Upper lobe of right lung (tissue), 1 donor: Measurements from ENCODE around the gene PLXND1. TPM values are rescaled to one million over a fixed set of nuclear protein-coding genes. Genes with fewer than 3 reads are reported as not detected.

Experiments used
- ATAC-seq: fragments of 200-7000 bp; cut with Tn5 transposase; one replicate; pipeline ENCODE4 v1.9.1; 2020; ENCODE audit warnings: mild to moderate bottlenecking, moderate library complexity
- DNase-seq: peaks from one replicate; pipeline ENCODE4 v3.0.0-alpha.2; 2020
- H3K27ac ChIP-seq: fragments of 200-600 bp; one replicate; pipeline ENCODE4 v1.8.0; 2022
- H3K27me3 ChIP-seq: fragments of 200-600 bp; one replicate; pipeline ENCODE4 v1.8.0; 2022; ENCODE audit warnings: mild to moderate bottlenecking
- H3K36me3 ChIP-seq: fragments of 200-600 bp; one replicate; pipeline ENCODE4 v1.8.0; 2022
- H3K4me1 ChIP-seq: fragments of 200-600 bp; one replicate; pipeline ENCODE4 v1.8.0; 2022
- H3K4me3 ChIP-seq: fragments of 200-600 bp; one replicate; pipeline ENCODE4 v1.8.0; 2022; ENCODE audit warnings: mild to moderate bottlenecking
- H3K9me3 ChIP-seq: fragments of 200-600 bp; one replicate; pipeline ENCODE4 v1.8.0; 2022
- intact Hi-C: fragments of 100-400 bp; cut with DNase I; formaldehyde crosslinking; loops from one replicate; pipeline ENCODE4 v1.11.0; 2022
- total RNA-seq: library from RNA; stranded (reverse); fragmentation: NEBNext Ultra II Directional; extraction: Animal tissue kit (Norgen Biotek cat#: 25700); gene quantifications from one replicate; pipeline ENCODE4 v1.2.1, GENCODE V29; 2021
- TF ChIP-seq, protein P1 (sequence below): fragments of 200-600 bp; IDR thresholded peaks from one replicate; pipeline ENCODE4 v1.8.0; 2022; ENCODE audit warnings: antibody characterized with exemption
- donor health status: DM: no; HTN: yes; CAD: no; lungs with severe emphysema.

The PLXND1 gene
- total RNA-seq, 1 donor from 2014 or later: 284 TPM

DNA sequence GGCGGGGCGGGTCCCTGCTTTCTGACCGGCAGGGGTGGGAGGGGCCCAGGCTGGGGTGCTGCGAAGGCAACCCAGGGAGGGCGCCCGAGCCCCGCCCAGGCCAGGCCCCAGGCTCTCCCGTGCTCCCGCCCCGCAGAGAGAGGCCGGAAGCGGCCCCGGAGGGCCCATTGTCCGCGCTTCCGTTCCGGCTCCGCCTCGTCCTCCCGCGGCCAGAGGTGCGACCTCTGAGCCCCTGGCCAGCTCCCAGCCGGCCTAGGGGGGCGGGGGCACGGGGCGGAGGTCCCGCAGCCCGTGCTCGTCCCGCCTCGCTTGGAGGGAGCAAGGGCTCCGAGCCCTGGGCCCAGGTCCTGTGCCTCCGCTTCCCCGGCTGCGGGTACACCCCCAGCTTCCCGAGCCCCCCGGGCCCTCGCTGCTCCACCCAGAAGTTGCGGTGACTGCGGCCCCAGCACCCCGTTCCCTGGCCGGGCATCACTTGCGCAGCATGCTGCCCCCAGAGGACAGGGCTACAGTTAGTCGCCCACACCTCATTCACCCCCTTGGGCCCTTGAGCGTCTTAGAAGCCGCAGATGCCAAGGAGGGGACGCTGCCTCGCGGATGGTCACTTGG, 20.4 kb upstream of the PLXND1 start:
- H3K4me1 ChIP-seq: peaks cover 56% of the 10 kb centered on the region
- ATAC-seq (peak; percentile 93), DNase-seq (peak; percentile 99)

DNA sequence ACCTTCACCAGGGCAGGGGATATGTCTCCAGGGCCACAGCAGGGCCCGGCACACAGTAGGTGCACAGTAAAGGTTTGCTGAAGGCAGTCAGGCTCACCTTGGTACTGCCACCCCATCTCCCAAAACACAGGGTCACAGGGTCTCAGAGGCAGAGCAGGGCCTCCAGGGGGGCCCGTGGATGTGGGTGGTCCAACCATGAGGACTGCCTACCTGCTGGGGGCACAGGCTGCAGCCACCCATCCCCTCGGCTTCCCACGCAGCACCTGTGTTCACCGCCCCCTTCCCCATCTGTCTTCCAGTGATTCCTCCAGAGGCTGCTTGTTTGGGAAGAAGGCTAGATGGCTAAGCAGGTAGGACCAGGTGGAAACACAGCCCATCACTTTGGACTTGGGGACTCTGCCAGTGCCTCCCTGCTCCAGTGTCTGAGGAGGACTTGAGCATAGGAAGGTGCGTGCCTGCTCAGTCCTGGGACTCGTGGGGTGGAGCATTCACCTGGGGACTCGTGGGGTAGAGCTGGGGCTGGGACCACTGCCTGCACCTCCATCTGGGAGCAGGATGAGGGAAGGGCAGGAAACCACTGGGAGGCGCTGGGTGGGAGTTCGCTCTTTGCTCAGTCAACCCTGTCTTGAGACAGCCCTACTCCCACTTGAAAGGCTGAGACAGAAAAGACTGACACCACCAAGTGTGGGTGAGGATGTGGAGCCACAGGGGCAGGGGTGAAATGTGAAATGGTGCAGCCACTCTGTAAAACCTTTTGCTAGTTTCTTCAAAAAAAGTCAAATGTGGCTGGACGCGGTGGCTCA, 18.8 kb upstream of the PLXND1 start:
- Histone ChIP-seq H3K27me3 (no peaks in the 10 kb centered on the region), H3K4me1 (peaks cover 56% of the 10 kb centered on the region), H3K9me3 (no peaks in the 10 kb centered on the region), H3K4me3 (no peak overlapping the region), H3K27ac (peak overlapping the region; percentile 99), H3K36me3 (no peaks in the 10 kb centered on the region)
- TF ChIP-seq, protein P1, sequence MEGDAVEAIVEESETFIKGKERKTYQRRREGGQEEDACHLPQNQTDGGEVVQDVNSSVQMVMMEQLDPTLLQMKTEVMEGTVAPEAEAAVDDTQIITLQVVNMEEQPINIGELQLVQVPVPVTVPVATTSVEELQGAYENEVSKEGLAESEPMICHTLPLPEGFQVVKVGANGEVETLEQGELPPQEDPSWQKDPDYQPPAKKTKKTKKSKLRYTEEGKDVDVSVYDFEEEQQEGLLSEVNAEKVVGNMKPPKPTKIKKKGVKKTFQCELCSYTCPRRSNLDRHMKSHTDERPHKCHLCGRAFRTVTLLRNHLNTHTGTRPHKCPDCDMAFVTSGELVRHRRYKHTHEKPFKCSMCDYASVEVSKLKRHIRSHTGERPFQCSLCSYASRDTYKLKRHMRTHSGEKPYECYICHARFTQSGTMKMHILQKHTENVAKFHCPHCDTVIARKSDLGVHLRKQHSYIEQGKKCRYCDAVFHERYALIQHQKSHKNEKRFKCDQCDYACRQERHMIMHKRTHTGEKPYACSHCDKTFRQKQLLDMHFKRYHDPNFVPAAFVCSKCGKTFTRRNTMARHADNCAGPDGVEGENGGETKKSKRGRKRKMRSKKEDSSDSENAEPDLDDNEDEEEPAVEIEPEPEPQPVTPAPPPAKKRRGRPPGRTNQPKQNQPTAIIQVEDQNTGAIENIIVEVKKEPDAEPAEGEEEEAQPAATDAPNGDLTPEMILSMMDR: peak; percentile 16
- ATAC-seq: no peak
- intact Hi-C loops: no loop called here
- peak; percentile 63 for DNase-seq

More for the DNA sequence above, 20.4 kb upstream of the PLXND1 start:
- Histone ChIP-seq H3K27ac (peak overlapping the region; percentile 99), H3K27me3 (no peaks in the 10 kb centered on the region), H3K4me3 (peak overlapping the region; percentile 64), H3K36me3 (no peaks in the 10 kb centered on the region), H3K9me3 (no peaks in the 10 kb centered on the region)
- TF ChIP-seq, protein P1: no peak
- intact Hi-C loops: no loop called here

DNA sequence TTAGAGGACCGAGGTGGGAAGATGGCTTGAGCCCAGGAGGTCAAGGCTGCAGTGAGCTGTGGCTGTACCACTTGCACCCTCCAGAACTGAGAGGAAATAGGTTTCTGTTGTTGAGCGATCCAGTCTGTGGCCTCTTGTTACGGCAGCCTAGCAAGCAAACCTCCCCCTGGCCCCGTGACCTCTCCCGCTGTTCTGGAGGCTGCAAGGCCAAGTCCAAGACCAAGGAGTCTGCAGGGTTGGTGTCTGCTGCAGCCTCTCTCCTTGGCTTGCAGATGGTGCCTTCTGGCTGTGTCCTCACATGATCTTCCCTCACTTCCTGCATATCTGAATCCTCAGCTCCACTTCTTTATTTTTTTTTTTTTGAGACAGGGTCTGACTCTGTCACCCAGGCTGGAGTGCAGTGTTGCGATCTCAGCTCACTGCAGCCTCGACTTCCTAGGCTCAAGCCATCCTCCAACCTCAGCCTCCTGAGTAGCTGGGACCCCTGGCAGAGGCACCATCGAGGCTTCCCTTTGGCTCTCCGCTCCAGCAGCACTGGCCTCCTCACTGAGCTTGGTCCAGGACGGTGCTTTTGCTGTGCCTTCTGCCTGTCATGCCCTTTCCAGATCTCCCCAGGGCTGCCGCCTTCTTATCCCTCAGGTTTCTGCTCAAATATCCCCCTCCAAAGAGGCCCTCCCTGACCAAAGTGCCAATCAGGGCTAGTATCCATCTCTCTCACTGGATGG, 18.0 kb upstream of the PLXND1 start:
- peaks cover 61% of the 10 kb centered on the region for H3K4me1 ChIP-seq
- DNase-seq: peak; percentile 66
- TF ChIP-seq, protein P1: no peak

DNA sequence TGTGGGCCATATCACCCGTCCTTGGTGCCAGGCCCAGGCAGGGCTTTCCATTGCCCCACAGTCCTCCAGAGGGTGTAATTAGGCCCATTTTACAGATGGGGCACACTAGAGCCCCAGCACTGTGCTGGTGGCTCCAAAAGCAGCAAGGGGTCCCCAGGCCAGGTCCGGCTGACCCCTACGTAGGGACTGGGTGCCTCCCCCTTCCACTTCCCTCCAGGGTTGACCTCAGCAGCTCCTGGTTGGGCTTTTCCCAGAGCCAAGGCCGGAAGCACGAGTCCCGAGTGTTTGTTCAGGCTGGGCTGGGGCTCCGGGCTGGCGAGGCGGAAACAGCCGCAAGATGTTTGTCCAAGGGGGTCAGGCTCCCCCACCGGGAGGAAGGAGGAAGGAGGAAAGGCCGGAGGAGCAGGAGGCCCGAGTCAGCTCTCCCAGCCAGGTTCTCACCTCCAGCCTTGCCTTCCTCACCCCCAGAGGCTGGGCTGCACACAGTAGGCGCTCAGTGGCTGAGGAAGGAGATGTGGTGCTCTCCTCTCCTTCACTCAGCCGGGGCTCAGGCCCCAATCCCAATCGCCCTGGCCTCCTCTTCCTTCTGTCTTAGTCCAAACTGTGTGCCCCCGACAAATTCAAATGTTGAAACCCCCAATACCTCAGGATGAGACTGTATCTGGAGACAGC, 17.1 kb upstream of the PLXND1 start:
- ATAC-seq: peak; percentile 37
- H3K4me1 ChIP-seq: peaks cover 70% of the 10 kb centered on the region
- H3K4me3 ChIP-seq: no peak overlapping the region
- H3K27me3 ChIP-seq: no peaks in the 10 kb centered on the region
- TF ChIP-seq, protein P1: no peak
- intact Hi-C loops: no loop called here
- DNase-seq: peak; percentile 90
- peak overlapping the region; percentile 99 for H3K27ac ChIP-seq
- H3K36me3 ChIP-seq: no peaks in the 10 kb centered on the region
- no peaks in the 10 kb centered on the region for H3K9me3 ChIP-seq

More for the DNA sequence above, 18.0 kb upstream of the PLXND1 start:
- Histone ChIP-seq H3K9me3 (no peaks in the 10 kb centered on the region), H3K36me3 (no peaks in the 10 kb centered on the region), H3K27me3 (no peaks in the 10 kb centered on the region), H3K4me3 (no peak overlapping the region), H3K27ac (peak overlapping the region; percentile 99)
- intact Hi-C loops: no loop called here
- no peak for ATAC-seq

DNA sequence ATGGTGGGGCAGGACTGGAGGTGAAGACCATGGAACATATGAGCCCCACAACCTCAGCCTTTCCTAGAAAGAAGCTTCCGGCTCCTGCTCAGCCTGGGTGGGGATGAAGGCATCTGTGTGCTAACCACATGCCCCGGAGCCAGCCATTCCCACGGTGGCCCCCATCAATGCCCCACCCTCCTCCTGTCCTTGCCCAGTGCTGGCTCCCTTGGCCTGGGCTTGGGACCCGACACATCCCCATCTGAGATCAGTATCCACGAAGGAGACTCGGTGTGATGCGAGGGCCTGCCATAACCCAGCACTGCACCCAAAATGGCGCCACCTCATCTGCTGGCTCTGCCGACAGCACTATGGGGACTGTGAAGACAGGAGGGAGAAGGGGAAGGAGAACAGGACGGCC, 16.5 kb upstream of the PLXND1 start:
- intact Hi-C loops: no loop called here
- no peaks in the 10 kb centered on the region for H3K36me3 ChIP-seq
- H3K27me3 ChIP-seq: no peaks in the 10 kb centered on the region
- H3K9me3 ChIP-seq: no peaks in the 10 kb centered on the region
- peak overlapping the region; percentile 99 for H3K27ac ChIP-seq
- peak; percentile 63 for DNase-seq
- ATAC-seq: no peak
- H3K4me1 ChIP-seq: peaks cover 73% of the 10 kb centered on the region
- TF ChIP-seq, protein P1: no peak
- H3K4me3 ChIP-seq: no peak overlapping the region
